K562 (cell line): ENCODE data around the gene SRRT. TPM values are rescaled to one million over a fixed set of nuclear protein-coding genes. Genes with fewer than 3 reads are reported as not detected.

Source experiments
- ARID2 ChIP-seq: fragments of 450-650 bp; IDR thresholded peaks from 2 replicates; pipeline ENCODE4 v1.6.1; 2017; ENCODE audit warnings: antibody characterized with exemption, mild to moderate bottlenecking
- CGGBP1 ChIP-seq: fragments of 250-450 bp; sonication (Bioruptor Pico); IDR thresholded peaks from 2 replicates; pipeline ENCODE4 v1.9.0; 2021; ENCODE audit warnings: mild to moderate bottlenecking
- ETV1 ChIP-seq: fragments of 450-650 bp; conservative IDR thresholded peaks from 2 replicates; pipeline ENCODE4 v1.6.1; 2016; ENCODE audit warnings: missing genetic modification characterization, control low read depth, low read depth, missing compliant biosample characterization
- KLF16 ChIP-seq: IDR thresholded peaks from 2 replicates; pipeline ENCODE4 v1.6.1; 2016; ENCODE audit warnings: antibody characterized with exemption
- MAZ ChIP-seq, 2 experiments: fragments of 450-650 bp in 1 of 2; sonication (generic) in 1 of 2; formaldehyde crosslinking; IDR thresholded peaks in 1 of 2; conservative IDR thresholded peaks in 1 of 2; 2 replicates each; pipeline versions ENCODE4 v1.4.0 to v1.5.0; 2020; ENCODE audit warnings: mild to moderate bottlenecking in 1 of 2, missing genetic modification reagents in 1 of 2
- NRF1 ChIP-seq, 2 experiments: fragments of 450-650 bp; IDR thresholded peaks in 1 of 2; conservative IDR thresholded peaks in 1 of 2; 2 replicates each; pipeline ENCODE4 v1.6.1; 2014; ENCODE audit warnings: mild to moderate bottlenecking in 2 of 2
- PCBP1 ChIP-seq: fragments of 200-400 bp; formaldehyde crosslinking; IDR thresholded peaks from 2 replicates; pipeline ENCODE4 v1.6.1; 2018; ENCODE audit warnings: mild to moderate bottlenecking, low read depth, low read length; ENCODE audit not compliant: poor library complexity, severe bottlenecking
- SAFB ChIP-seq: fragments of 200-400 bp; formaldehyde crosslinking; IDR thresholded peaks from 2 replicates; pipeline ENCODE4 v1.6.1; 2017; ENCODE audit warnings: low read depth, low read length, borderline replicate concordance
- STAG1 ChIP-seq: sonication (generic); formaldehyde crosslinking; IDR thresholded peaks from 2 replicates; pipeline ENCODE4 v1.5.0; 2020; ENCODE audit warnings: missing genetic modification reagents, borderline replicate concordance
- STAT6 ChIP-seq: sonication (generic); formaldehyde crosslinking; IDR thresholded peaks from 2 replicates; pipeline ENCODE4 v1.8.1; 2023; ENCODE audit warnings: mild to moderate bottlenecking, missing genetic modification reagents
- THAP12 ChIP-seq: fragments of 250-450 bp; sonication (Bioruptor Pico); IDR thresholded peaks from 2 replicates; pipeline ENCODE4 v1.9.0; 2021; ENCODE audit warnings: mild to moderate bottlenecking, inconsistent platforms
- TSHZ1 ChIP-seq: fragments of 250-450 bp; sonication (Bioruptor Pico); IDR thresholded peaks from 2 replicates; pipeline ENCODE4 v1.4.0; 2020; ENCODE audit warnings: mild to moderate bottlenecking, moderate library complexity
- ZNF197 ChIP-seq: fragments of 200-800 bp; sonication (Bioruptor generic); IDR thresholded peaks from 2 replicates; pipeline ENCODE4 v1.6.1; 2016; ENCODE audit warnings: low read depth, missing genetic modification characterization, missing compliant biosample characterization
- ZNF232 ChIP-seq: sonication (generic); formaldehyde crosslinking; IDR thresholded peaks from 2 replicates; pipeline ENCODE4 v1.8.0; 2022; ENCODE audit warnings: mild to moderate bottlenecking, missing genetic modification reagents
- polyA plus RNA-seq, 8 experiments: library from polyadenylated mRNA; depleted of rRNA in 4 of 8; stranded (reverse) in 5 of 8; unstranded in 3 of 8; fragments of >200 nt; fragmentation: Nextera tagmentation in 2 of 8; fragmentation: Illumina TruSeq in 1 of 8; extraction: Ambion mirVana in 2 of 8; extraction: Trizol in 1 of 8; gene quantifications; 2 replicates each; pipeline versions ENCODE4 v1.2.1 to v1.2.3, GENCODE V29; 2011 to 2014; ENCODE audit warnings: inconsistent platforms in 1 of 8, missing spikeins in 1 of 8
- total RNA-seq, 7 experiments: library from RNA; depleted of rRNA in 6 of 7; stranded (reverse); fragments of >200 nt in 6 of 7; fragmentation: Illumina TruSeq in 2 of 7; extraction: Trizol in 2 of 7; gene quantifications; 2 replicates each; pipeline versions ENCODE4 v1.2.1 to v1.2.3, GENCODE V29; 2011 to 2021; ENCODE audit warnings: low replicate concordance in 1 of 7

Gene SRRT
- total and polyA plus RNA-seq, 9 of the 15 experiments (the other 6 are each of a cell fraction or from before 2014, with no cell fraction given), result 10.3 to 263 (median 84.4) TPM

GRCh38 chr7:100894860-100895700 is 20.2 kb downstream of the SRRT start (continued):
- TF ChIP-seq TSHZ1 (CRISPR knock-in tag) (no peak), STAT6 (CRISPR knock-in tag) (0 out of 2 replicates have a peak, but pooled peaks have one; percentile 58), ZNF232 (CRISPR knock-in tag) (no peak), ETV1 (0 out of 2 replicates have a peak, but pooled peaks have one; percentile 10), STAG1 (CRISPR knock-in tag) (peak; percentile 82; the same call in 1 of the 2 replicates), ARID2 (peak; percentile 48; the same call in 1 of the 2 replicates), NRF1 (conservative IDR thresholded peaks at IDR 0.05 in 1 of 2, IDR thresholded peaks at IDR 0.05 in 1 of 2) (peak; percentile 65 to 72), ZNF197 (CRISPR knock-in tag) (no peak), PCBP1 (peak; percentile 29), SAFB (peak; percentile 83), CGGBP1 (CRISPR knock-in tag) (0 out of 2 replicates have a peak, but pooled peaks have one; percentile 27), THAP12 (peak; percentile 54; the same call in 1 of the 2 replicates), MAZ (CRISPR knock-in tag; conservative IDR thresholded peaks at IDR 0.05 in 1 of 2, IDR thresholded peaks at IDR 0.05 in 1 of 2) (peak; percentile 42 to 78; a peak in 2 of 4 replicates), KLF16 (0 out of 2 replicates have a peak, but pooled peaks have one; percentile 40)
